ENCODE results near the gene NOD1.
A peak's percentile ranks its signal among the peaks of the same experiment; 100 is the strongest.

GRCh38 chr7:30478349-30479201 is at the start of gene NOD1:
- TF ChIP-seq CTCF (IDR thresholded peaks at IDR 0.05) (peak in 3 of 6 experiments; percentile 5 to 31 (median 21)), POLR2A (IDR thresholded peaks at IDR 0.05) (peak; percentile 47 to 66)
